ENCODE measurements around the gene ZFYVE16. TPM values are rescaled to one million over a fixed set of nuclear protein-coding genes. Genes with fewer than 3 reads are reported as not detected.

Gene ZFYVE16
- total and polyA plus RNA-seq, 2 of the 13 experiments (the other 11 are each of a cell fraction or from before 2014, with no cell fraction given): 9.3 to 33.3 TPM

DNA sequence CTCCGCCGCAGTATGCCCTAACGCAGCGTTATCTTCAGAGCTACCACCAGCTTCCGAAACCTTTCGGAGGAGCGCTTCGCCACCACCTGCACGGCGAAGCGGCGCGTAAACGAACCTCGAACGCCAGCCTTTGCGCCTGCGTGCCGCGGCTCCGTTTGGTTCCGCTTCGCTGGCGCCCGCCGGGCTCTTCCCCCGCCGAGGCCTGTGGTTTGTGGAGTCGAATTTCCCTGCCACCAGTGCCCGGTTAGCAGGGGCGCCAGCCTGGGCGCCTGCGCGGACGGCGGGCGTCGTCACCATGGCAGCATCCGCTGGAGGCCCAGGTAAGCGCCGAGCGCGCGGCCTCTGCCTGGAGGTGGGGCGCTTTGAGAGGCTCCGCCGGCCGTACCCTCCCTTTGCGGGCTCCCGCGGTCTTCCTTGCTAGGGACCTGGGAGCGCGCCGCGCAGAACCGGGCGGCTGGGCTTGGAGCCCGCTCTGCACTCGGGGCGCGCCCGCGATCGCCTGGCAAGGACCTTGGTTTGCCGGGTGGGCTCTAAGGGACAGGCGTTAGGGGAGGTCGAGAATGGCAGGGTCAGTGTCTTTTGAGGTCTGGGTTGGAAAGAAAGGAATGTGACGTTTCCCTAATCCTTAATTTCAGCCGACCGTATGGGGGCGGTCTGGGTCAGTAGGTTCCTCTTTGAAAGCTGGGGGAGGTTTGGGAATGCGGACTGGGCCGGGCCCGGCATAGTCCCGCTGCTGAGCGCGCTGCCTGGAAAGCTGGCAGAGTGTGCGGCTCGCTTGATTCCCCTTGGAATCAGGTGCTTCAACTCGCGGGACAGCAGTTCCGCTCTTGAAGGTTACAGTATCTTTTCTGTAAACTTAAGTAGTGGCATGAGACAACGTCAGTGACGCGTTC is 80.2 kb downstream of the ZFYVE16 start, which contains the start of gene FAM151B (continued):
- TF ChIP-seq HNF4G (IDR thresholded peaks at IDR 0.05; ENCODE audit: borderline replicate concordance, low read depth, low read length): no peak
- TF ChIP-seq HNF4G (CRISPR knock-in tag; IDR thresholded peaks at IDR 0.05; ENCODE audit: borderline replicate concordance, low read depth): 0 out of 2 replicates have a peak, but pooled peaks have one; percentile 55
- TF ChIP-seq ERF (CRISPR knock-in tag; IDR thresholded peaks at IDR 0.05): peak; percentile 80
- no peak for TF ChIP-seq NFIC (IDR thresholded peaks at IDR 0.05; ENCODE audit: low read length)
- TF ChIP-seq ZNF337 (CRISPR knock-in tag; IDR thresholded peaks at IDR 0.05; ENCODE audit: borderline replicate concordance, low read depth): no peak
- TF ChIP-seq, protein P1, sequence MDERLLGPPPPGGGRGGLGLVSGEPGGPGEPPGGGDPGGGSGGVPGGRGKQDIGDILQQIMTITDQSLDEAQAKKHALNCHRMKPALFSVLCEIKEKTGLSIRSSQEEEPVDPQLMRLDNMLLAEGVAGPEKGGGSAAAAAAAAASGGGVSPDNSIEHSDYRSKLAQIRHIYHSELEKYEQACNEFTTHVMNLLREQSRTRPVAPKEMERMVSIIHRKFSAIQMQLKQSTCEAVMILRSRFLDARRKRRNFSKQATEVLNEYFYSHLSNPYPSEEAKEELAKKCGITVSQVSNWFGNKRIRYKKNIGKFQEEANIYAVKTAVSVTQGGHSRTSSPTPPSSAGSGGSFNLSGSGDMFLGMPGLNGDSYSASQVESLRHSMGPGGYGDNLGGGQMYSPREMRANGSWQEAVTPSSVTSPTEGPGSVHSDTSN (CRISPR knock-in tag; IDR thresholded peaks at IDR 0.05): no peak
- TF ChIP-seq, protein P2, sequence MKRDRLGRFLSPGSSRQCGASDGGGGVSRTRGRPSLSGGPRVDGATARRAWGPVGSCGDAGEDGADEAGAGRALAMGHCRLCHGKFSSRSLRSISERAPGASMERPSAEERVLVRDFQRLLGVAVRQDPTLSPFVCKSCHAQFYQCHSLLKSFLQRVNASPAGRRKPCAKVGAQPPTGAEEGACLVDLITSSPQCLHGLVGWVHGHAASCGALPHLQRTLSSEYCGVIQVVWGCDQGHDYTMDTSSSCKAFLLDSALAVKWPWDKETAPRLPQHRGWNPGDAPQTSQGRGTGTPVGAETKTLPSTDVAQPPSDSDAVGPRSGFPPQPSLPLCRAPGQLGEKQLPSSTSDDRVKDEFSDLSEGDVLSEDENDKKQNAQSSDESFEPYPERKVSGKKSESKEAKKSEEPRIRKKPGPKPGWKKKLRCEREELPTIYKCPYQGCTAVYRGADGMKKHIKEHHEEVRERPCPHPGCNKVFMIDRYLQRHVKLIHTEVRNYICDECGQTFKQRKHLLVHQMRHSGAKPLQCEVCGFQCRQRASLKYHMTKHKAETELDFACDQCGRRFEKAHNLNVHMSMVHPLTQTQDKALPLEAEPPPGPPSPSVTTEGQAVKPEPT (CRISPR knock-in tag; IDR thresholded peaks at IDR 0.05; ENCODE audit: low read depth): peak; percentile 81; the same call in 1 of the 2 replicates
- TF ChIP-seq, protein P3, sequence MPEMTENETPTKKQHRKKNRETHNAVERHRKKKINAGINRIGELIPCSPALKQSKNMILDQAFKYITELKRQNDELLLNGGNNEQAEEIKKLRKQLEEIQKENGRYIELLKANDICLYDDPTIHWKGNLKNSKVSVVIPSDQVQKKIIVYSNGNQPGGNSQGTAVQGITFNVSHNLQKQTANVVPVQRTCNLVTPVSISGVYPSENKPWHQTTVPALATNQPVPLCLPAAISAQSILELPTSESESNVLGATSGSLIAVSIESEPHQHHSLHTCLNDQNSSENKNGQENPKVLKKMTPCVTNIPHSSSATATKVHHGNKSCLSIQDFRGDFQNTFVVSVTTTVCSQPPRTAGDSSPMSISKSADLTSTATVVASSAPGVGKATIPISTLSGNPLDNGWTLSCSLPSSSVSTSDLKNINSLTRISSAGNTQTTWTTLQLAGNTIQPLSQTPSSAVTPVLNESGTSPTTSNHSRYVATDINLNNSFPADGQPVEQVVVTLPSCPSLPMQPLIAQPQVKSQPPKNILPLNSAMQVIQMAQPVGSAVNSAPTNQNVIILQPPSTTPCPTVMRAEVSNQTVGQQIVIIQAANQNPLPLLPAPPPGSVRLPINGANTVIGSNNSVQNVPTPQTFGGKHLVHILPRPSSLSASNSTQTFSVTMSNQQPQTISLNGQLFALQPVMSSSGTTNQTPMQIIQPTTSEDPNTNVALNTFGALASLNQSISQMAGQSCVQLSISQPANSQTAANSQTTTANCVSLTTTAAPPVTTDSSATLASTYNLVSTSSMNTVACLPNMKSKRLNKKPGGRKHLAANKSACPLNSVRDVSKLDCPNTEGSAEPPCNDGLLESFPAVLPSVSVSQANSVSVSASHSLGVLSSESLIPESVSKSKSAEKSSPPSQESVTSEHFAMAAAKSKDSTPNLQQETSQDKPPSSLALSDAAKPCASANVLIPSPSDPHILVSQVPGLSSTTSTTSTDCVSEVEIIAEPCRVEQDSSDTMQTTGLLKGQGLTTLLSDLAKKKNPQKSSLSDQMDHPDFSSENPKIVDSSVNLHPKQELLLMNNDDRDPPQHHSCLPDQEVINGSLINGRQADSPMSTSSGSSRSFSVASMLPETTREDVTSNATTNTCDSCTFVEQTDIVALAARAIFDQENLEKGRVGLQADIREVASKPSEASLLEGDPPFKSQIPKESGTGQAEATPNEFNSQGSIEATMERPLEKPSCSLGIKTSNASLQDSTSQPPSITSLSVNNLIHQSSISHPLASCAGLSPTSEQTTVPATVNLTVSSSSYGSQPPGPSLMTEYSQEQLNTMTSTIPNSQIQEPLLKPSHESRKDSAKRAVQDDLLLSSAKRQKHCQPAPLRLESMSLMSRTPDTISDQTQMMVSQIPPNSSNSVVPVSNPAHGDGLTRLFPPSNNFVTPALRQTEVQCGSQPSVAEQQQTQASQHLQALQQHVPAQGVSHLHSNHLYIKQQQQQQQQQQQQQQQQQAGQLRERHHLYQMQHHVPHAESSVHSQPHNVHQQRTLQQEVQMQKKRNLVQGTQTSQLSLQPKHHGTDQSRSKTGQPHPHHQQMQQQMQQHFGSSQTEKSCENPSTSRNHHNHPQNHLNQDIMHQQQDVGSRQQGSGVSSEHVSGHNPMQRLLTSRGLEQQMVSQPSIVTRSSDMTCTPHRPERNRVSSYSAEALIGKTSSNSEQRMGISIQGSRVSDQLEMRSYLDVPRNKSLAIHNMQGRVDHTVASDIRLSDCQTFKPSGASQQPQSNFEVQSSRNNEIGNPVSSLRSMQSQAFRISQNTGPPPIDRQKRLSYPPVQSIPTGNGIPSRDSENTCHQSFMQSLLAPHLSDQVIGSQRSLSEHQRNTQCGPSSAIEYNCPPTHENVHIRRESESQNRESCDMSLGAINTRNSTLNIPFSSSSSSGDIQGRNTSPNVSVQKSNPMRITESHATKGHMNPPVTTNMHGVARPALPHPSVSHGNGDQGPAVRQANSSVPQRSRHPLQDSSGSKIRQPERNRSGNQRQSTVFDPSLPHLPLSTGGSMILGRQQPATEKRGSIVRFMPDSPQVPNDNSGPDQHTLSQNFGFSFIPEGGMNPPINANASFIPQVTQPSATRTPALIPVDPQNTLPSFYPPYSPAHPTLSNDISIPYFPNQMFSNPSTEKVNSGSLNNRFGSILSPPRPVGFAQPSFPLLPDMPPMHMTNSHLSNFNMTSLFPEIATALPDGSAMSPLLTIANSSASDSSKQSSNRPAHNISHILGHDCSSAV (CRISPR knock-in tag; IDR thresholded peaks at IDR 0.05; ENCODE audit: borderline replicate concordance): peak; percentile 67; the same call in 1 of the 2 replicates
- no peak for TF ChIP-seq HCFC1 (IDR thresholded peaks at IDR 0.05; ENCODE audit: low read depth, low read length)
- TF ChIP-seq, protein P4, sequence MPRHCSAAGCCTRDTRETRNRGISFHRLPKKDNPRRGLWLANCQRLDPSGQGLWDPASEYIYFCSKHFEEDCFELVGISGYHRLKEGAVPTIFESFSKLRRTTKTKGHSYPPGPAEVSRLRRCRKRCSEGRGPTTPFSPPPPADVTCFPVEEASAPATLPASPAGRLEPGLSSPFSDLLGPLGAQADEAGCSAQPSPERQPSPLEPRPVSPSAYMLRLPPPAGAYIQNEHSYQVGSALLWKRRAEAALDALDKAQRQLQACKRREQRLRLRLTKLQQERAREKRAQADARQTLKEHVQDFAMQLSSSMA (CRISPR knock-in tag; IDR thresholded peaks at IDR 0.05): peak; percentile 91; the same call in 1 of the 2 replicates
- TF ChIP-seq, protein P5, sequence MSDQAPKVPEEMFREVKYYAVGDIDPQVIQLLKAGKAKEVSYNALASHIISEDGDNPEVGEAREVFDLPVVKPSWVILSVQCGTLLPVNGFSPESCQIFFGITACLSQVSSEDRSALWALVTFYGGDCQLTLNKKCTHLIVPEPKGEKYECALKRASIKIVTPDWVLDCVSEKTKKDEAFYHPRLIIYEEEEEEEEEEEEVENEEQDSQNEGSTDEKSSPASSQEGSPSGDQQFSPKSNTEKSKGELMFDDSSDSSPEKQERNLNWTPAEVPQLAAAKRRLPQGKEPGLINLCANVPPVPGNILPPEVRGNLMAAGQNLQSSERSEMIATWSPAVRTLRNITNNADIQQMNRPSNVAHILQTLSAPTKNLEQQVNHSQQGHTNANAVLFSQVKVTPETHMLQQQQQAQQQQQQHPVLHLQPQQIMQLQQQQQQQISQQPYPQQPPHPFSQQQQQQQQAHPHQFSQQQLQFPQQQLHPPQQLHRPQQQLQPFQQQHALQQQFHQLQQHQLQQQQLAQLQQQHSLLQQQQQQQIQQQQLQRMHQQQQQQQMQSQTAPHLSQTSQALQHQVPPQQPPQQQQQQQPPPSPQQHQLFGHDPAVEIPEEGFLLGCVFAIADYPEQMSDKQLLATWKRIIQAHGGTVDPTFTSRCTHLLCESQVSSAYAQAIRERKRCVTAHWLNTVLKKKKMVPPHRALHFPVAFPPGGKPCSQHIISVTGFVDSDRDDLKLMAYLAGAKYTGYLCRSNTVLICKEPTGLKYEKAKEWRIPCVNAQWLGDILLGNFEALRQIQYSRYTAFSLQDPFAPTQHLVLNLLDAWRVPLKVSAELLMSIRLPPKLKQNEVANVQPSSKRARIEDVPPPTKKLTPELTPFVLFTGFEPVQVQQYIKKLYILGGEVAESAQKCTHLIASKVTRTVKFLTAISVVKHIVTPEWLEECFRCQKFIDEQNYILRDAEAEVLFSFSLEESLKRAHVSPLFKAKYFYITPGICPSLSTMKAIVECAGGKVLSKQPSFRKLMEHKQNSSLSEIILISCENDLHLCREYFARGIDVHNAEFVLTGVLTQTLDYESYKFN (CRISPR knock-in tag; conservative IDR thresholded peaks at IDR 0.05): peak; percentile 58
